Activated CD4-positive, alpha-beta T cell treated with anti-CD3 and anti-CD28 coated beads, Interleukin-10, Interleukin-2, amounts not matched to agents 100 ng/mL and 50 ng/mL, durations not matched to agents 16 hours and 8 hours (primary cell): ENCODE measurements around the gene PYGM.

Source experiments
- DNase-seq: peaks from one replicate; pipeline ENCODE4 v3.0.0-alpha.2; 2020

The PYGM gene

GRCh38 chr11:64752175-64752970 lies 7.4 kb downstream of the PYGM start:
- no peak for DNase-seq

DNA sequence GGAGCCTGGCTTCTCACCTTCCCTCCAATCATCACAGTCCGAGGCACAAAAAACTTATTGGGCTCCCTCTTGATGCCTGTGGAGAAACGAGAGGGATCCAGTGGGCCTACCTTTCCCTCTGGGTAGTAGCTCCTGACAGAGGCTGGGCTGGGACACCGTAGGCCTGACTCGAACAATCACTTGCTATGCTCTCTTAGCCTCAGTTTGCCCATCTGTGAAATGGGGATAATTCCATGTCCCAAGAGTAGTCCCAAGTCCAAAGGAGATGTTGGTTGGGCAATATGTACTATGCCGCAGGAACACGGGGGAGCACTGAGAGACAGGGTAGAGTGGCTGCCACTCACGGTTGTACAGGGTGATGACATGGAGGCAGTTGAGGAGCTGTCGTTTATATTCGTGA lies 8.2 kb downstream of the PYGM start:
- no peak for DNase-seq

GRCh38 chr11:64751136-64751535 lies 8.6 kb downstream of the PYGM start:
- no peak for DNase-seq

DNA sequence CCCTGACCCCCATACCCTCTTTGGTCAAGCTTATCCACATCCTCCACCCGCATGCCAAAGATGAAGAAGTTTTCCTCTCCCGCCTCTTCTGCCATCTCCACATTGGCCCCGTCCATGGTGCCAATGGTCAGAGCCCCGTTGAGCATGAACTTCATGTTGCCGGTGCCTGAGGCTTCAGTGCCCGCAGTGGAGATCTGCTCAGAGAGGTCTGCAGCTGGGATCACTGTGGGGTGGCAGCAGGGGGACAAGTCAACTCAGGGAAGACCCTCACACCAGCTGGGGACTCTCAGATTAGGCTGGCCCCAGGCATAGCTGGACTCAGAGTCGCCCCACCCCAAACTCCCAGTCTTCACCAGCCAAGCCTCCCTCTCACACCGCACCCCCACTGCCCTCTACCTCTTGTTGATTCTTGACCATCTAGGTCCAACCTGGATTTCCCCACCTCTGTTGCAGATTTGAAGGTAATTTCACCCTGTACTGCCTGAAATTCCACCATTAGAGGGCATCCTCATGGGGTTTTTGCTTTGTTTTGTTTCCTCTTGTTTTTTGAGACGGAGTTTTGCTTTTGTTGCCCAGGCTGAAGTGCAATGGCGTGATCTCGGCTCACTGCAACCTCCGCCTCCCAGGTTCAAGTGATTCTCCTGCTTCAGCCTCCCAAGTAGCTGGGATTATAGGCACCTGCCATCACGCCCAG lies 9.3 kb downstream of the PYGM start:
- DNase-seq, result no peak

- no peak for DNase-seq
These were observed 11.7 kb downstream of the PYGM start for GRCh38 chr11:64747961-64748665.

GRCh38 chr11:64746486-64746885 lies 13.3 kb downstream of the PYGM start:
- DNase-seq, result no peak

- DNase-seq, result peak; percentile 81
These were observed 14.0 kb downstream of the PYGM start for GRCh38 chr11:64745521-64746328.

DNA sequence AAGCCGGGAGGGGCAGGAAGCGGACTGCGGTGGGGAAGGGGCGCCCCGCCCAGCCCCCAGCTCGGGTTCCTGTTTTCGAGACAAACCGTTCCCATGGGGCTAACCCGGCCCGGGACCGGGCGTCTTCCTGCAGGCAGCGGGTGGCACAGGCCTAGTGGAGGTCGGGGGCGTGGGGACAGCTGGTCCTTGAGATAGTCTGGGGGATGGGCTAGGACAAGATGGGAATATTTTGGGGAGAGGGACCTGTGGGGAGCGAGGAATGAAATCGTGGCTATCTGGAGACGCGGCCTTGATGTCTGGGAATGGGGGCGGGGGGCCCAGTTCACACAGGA lies 14.6 kb downstream of the PYGM start:
- DNase-seq, result peak; percentile 85

DNA sequence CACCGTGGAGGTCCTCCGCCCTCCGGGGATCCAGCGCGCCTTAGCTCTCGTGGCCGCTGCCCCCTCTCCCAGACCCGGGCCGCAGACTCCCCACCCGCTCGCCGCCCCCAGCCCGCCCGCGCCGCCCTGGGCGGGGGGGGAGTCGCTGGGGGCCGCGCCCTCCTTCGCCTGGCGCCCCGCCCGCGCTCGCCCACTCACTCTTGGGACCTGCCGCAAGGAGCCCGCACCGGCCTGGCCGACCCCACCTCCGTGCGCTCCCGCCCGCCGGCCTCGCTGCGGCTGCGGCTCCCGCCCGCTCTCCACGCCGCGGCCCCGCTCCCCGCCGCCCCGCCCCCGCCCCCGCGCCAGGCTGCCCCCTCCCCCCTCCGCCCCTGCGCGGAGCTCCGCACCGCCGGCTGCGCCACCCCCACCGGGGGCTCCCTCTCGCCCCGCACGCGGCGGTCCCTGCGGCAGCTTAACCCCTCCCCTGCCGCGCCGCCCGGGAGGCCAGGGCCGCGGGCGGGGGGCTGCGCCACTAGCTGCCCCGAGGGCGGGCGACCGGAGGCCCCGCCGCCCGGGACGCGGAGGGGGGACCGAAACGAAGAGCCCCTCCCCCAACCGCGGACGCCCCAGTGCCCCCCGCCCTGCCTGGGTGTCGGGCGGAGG lies 15.1 kb downstream of the PYGM start:
- DNase-seq, result no peak

- peak; percentile 80 for DNase-seq
These were observed 15.9 kb downstream of the PYGM start, which contains the start of gene RASGRP2 for GRCh38 chr11:64743591-64744543. Gene RASGRP2, minus strand, starts transcription at chr11:64744142. Its CDS starts 1,276 bp downstream, at chr11:64742866.

DNA sequence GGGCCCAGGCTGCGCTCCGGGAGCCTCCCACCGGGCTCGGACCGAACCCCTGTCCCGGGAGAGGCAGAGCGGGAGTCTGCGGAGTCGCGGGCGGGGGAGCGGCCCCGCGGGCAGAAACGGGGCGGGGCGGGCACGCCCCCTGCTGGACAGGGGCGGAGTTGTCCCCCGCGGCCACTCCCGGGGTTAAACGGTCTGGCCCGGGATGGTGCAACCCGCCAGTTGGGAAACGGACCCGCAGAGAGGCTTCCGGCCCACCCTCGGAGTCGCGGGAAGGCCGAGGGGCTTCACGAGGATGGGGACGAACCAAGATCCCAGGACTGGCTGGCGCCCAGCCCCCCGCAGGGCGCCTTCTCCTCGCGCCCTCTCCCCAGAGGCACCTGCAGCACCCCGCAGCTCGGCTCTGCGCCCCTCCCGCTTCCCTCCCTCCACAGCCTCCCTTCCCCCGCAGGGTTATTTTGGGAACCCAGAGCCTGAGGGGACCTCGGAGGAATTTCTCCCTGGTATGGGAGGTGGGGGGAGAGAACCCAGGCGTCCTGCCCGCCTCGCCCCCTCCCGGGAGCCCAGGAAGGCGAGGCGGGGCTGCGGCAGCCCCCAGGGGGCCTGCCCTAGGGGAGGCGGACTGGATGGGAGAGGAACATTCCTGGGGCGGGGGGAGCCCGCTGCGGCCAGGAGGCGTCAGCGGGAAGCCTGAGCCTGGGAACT lies 16.7 kb downstream of the PYGM start:
- peak; percentile 75 for DNase-seq

GRCh38 chr11:64742087-64742888 lies 17.5 kb downstream of the PYGM start:
- peak; percentile 27 for DNase-seq

DNA sequence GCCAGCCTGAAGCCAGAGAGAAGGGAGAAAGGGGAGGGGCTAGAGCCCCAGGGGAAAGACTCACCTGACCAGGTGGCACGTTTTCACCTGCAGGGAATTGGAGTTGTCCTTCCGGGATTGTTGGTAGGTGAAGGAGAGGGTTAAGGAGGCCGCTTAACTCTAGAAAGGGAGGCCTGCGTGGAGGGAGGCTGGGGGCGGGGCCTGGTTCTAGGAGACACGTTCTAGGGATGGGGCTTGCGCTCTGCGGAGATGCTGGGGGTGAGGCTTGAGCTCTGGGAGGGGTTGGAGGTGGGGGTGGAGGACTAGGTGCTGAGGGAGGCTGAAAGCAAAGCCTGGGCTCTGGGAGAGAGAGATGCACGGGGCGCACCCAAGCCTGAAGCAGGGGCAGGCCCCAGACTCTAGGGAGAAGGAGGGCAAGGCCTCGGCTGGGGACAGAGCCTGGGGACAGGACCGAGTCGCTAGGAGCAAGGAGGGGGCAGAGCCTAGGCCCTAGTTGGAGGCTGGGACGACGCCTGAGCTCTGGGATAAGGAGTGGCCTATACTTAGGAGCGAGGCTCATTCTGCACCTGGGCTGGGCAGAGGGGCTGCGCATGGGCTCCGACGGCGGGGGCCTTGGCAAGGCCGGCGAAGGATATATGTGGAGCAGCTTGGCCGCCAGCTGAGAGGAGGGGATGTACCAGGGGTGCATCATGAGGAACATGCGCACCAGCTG lies 18.2 kb downstream of the PYGM start:
- DNase-seq, result no peak

GRCh38 chr11:64739871-64740270 lies 19.9 kb downstream of the PYGM start:
- DNase-seq, result no peak

DNA sequence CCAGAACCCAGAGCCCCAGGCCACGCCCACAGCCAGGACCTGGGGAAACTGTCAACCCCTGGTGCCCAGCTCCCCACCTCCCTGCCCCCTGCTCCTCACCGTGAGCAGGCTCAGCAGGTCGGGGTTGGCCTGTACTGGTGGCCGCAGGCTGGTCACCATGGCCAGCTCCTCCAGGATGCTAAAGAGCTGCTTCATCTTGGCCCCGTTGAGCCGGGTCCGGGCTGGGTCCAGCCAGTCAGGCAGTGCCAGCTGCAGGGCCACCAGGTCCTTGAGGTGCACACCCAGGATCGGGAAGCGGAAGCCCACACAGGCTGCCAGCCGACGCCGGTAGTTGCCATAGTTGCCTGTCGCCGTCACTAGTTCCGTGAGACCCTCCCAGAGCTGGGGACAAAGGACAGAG lies 23.1 kb downstream of the PYGM start:
- DNase-seq, result no peak

DNA sequence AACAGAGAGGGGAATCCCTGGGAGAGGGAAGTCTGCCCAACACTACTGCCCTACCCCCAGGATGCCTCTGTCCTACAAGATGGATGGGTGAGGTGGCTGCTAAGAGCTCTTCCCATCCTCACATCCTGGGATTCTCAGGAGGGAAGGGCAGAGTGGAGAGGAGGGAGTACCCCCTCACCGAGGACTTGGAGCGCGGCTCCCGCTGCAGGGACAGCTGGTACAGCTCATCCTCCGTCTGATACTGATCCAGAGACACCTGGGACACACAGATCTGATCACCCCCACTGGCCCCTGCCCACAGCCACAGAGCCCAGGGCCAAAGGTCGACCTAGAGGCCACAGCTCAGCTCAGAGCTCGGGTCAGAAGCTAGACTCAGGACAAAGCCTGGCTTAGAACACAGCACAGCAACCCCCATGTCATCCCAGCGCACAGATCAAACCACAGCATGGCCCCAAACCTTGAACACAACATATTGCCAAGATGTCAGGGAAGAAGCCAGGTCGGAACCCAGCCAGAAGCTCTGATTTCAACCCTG lies 24.0 kb downstream of the PYGM start:
- DNase-seq, result no peak

DNA sequence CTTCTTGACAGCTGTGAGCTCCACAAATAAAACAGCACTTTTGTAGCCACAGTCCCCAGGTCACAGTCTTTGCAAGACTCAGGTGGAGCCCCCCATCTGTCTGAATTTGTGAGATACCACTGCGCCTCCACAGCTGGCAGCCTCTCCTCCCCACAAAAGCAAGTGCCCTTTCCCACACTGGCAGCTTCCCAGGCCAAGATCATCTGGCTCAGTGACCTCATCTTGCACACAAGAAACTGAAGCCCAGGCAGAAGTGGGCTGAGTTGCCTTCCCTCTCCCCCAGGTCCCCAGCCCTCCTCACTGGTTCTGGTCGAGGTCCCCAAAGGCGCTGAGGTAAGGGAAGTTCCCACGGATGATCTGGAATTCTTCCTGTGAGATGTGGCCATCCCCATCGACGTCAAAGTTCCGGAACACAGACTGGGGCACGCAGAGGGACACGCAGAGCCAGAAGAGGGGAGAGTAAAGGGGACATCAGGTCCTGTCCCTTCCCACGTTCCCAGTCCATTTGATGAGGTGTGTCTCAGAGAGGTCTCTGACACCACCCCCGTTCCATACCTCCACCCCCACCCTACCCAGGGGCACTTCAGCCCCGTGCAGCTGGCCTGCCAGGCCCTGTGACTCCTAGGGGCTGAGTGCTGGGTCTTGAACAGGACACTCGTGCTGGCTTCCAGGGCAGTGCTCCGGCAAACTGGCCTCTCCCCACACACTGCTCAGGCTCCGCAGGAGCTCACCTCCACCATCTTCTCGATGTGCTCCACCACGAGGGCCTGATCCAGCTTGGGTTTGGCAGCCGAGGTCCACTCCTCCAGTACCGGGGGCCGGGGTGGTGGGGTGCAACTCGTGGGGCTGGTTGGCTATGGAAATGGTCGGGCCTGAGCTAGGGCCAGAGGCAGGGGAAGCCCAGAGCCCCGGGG lies 24.7 kb downstream of the PYGM start:
- no peak for DNase-seq

DNA sequence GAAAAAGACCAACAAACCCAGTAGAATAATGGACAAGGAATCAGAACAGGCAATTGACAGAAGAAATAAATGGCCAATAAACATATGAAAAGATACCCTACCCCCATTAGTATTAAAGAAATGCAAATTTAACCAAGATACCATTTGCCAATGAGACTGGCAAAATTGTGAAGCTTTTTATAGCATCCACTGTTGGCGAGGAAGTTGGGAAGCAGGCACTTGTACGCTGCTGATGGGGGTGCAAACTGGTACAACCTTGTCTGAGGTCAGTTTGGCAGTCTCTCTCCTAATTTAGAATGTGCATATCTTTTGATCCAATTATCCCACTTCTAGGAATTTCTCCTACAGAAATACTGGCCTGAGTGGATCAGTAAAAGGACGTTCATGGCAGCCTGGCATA lies 28.2 kb downstream of the PYGM start:
- DNase-seq, result no peak
